NCI-H2029 treated with DMSO at 0.1 percent for 48 hours (cell line): ENCODE data around the gene B9D2.
"Not testable (repeated sequence)": the region's sequence is repeated elsewhere in the genome, so short reads cannot be mapped to it uniquely, and the experiment has no call there.

Experiments used
- DNase-seq: peaks from one replicate; lab custom pipeline; 2025; lab: John Stamatoyannopoulos, UW

B9D2 gene

DNA sequence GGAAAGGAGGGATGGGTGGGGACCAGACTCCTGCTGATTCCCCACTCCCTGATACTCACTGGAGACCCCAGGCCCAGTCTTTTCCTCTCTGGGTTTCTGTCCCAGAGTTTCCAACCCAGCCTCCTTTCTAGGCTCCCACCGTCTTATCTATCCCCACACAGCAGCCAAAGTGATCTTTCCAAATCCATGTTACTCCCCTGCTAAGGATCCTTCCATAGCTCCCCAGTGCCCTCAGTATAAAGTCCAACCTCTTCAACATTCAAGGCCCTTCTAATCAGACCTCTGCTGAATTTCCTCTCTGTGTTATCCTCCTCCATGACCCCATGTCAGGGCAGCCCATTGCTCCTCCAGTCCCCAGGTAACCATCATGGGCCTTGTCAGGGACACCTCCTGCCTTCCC is 8.9 kb downstream of the B9D2 start:
- no peak for DNase-seq

DNA sequence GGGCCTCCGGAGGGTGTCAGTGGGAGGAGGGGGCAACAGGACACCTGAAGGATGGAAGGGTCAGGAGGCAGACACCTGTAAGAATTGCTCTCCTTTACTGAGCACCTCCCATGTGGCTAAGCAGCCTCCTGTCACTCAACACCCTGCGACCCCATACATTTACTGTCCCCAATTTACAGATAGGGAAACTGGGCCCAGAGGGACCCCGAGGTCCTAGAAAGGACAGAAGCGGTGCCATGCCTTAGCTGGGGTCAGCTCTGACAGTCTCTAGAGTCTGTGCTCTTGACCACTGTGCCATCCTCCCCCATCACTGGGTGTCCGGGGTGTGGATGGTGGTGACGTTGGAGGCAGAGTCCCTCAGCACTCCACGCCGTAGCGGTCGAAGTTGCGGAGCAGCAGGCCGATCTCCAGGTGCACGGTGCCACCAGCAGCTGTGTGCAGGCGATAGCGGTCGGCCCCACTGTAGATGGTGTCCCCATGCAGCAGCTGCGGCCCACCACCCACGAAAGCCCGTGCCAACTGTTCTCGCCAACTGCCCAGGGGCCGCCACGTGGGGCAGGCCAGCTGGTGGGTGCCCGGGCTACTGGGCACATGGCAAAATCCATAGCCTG is 9.5 kb downstream of the B9D2 start:
- no peak for DNase-seq

DNA sequence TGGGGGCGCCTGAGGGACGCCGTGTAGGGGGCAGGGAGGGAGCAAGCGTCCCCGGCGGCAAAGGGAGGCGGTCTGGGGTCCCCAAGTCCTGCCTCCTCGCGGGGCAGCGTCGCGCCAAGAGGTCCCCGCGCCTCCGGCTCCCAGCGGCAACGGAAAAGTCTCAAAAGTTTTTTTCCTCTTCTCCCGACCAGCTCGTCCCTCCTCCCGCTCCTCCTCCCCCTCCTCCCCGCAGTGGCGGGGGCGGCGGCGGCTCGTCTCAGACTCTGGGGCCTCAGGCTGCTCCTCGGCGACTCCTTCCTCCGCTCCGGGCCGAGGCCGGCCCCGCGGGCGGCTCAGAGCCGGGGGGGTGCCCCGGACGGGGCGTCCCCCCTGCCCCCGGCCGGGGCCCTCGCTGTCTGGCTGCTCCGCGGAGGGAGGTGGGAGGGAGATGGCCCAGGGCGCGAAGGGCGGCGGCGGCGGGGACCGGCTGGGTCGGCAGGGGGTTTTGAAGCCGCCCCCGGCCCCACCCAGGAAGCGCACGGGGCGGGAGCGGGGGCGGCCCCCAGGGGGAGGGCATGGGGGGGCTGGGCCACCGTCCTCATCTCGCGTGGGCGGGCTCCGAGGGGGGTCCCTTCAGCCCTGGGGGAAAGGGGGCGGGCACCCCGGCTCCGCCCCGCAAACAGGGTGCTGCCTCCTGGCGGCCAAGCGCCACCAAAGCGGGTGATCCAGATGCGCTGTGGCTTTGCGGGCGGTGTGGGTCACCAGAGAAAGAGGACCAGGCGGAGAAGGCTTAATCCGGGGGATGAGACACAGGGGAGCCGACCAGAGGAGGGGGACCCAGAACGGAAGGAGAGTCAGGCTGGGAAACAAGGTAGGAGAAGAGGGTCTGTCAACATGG is 10.2 kb downstream of the B9D2 start, which contains the start of gene TGFB1:
Gene TGFB1, minus strand, starts transcription at position 457 of the 877 bp plus-strand sequence. CDS start 878 bp downstream, outside the sequence.
- DNase-seq: no peak

DNA sequence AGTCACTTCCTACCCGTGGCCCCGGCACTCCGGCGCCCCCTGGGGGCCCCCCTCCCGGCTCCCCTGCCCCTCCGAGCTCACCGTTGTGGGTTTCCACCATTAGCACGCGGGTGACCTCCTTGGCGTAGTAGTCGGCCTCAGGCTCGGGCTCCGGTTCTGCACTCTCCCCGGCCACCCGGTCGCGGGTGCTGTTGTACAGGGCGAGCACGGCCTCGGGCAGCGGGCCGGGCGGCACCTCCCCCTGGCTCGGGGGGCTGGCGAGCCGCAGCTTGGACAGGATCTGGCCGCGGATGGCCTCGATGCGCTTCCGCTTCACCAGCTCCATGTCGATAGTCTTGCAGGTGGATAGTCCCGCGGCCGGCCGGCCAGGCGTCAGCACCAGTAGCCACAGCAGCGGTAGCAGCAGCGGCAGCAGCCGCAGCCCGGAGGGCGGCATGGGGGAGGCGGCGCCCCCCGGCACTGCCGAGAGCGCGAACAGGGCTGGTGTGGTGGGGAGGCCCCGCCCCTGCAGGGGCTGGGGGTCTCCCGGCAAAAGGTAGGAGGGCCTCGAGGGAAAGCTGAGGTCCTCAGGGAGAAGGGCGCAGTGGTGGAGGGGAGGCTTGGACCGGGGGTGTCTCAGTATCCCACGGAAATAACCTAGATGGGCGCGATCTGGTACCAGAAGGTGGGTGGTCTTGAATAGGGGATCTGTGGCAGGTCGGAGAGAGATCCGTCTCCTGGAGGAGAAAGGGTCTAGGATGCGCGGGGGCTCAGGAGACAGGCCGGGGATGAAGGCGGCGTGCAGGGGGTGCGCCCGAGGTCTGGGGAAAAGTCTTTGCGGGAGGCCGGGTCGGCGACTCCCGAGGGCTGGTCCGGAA is 11.1 kb downstream of the B9D2 start:
- DNase-seq: no peak

DNA sequence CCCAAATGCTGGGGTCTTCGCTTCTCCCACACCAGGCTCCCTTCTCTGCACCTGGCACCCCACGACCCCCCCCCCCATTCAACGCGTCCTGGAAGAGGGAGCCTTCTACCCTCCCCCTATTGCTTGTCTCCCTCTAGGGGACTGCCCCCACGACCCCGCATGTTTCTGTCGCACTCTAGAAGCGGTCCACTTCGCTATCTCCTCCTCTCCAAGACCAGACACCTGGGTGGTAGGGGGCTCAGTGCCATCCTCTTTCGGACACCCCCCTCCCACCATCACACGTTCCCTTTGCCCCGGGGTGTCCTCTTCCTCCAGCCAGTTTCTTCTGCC is 11.7 kb downstream of the B9D2 start:
- DNase-seq: no peak

DNA sequence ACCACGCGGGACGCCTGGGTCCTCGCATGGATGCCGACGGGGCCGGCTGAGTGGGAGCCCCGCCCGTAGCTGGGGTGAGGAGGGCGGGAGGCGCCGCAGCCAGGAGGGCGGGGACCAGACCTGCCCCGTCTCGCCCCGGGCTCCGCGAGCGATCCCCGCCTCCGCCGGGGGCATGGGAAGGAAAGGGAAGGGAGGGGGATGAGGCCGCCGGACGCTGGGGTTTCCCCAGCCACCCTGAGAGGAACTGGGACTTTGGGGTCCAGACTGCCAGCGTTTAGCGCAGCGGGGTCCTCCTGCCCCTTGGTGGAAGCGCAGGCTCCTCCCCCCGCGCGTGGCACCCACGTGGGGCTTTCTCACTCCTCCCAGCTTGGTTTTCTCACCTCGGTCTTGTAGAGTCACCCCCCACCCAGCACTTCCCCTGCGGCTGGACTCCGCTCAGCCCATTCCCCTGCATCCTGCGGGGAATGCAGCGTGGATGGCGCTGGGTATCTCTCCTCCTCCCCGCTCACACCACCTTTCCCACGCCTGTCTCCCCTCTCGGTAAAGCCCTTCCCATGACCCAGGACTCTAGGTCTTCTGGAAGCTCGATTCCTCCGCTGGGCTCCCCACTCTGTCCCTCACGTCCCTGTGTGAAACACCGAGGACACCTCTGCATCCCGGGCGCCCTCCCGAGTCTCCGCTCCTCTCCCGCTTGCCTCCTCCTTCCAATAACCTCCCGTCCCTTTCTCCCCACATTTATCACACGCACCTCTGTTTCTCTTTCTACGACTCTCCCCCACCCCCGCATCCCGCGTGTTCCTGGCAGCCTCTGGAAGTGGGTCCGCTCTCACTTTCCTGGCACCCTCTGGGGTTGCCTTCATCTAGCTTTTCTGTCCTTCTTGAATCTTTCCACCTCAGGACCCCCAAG is 12.4 kb downstream of the B9D2 start:
- no peak for DNase-seq

DNA sequence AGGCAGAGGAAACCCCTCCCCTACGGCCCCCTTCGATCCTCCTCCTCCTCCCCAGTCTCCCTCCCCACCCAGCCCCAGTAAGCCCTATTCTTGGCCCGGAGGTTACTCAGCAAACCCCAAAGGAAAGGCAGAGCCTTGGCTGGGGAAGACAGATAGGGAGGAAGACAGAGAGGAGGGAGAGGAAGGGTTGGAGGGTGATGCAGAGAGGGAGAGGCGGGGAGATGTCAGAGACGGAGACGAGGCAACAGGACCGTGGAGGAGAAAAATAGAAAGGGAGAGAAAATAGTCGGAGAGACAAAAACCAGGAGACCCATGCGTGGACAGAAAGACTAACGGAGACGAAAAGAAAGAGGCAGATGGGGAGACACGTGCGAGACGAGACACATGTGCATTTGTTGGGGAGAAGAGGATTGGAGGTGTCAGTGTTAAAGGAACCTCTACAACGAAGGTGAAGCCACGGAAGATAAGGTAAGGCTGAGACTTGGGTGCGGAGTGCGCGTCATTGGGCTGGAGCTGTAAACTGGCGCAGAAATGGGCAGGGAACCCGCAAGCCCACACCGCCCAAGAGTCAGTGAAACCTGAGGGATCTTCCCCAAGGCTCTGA is 13.1 kb downstream of the B9D2 start:
- no peak for DNase-seq

DNA sequence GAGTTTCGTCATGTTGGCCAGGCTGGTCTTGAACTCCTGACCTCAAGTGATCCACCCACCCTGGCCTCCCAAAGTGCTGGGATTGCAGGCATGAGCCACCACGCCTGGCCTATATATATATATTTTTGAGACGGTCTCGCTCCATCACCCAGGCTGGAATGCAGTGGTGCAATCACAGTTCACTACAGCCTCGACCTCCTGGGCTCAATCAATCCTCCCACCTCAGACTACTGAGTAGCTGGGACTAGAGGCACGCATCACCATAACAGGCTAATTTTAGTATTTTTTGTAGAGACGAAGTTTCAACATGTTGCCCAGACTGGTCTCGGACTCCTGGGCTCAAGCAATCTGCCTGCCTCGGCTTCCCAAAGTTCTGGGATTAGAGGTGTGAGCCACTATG is 17.0 kb downstream of the B9D2 start:
- DNase-seq: not testable (repeated sequence)

DNA sequence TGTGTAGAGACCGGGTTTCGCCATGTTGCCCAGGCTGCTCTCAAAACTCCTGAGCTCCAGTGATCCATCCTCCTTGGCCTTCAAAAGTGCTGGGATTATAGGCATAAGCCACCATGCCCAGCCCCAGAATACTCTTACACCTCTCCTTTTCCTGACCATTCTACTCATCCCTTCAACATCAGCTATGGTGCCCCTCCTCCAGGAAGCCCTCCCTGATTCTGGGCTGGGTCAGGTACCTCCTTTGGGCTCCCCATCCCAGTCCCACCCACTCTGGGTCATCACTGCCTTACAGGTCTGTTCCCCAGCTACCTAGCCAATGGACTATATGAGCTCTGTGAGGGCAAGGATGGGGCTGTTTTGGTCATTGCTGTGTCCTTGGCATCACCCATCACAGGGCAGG is 19.8 kb downstream of the B9D2 start:
- DNase-seq: no peak

DNA sequence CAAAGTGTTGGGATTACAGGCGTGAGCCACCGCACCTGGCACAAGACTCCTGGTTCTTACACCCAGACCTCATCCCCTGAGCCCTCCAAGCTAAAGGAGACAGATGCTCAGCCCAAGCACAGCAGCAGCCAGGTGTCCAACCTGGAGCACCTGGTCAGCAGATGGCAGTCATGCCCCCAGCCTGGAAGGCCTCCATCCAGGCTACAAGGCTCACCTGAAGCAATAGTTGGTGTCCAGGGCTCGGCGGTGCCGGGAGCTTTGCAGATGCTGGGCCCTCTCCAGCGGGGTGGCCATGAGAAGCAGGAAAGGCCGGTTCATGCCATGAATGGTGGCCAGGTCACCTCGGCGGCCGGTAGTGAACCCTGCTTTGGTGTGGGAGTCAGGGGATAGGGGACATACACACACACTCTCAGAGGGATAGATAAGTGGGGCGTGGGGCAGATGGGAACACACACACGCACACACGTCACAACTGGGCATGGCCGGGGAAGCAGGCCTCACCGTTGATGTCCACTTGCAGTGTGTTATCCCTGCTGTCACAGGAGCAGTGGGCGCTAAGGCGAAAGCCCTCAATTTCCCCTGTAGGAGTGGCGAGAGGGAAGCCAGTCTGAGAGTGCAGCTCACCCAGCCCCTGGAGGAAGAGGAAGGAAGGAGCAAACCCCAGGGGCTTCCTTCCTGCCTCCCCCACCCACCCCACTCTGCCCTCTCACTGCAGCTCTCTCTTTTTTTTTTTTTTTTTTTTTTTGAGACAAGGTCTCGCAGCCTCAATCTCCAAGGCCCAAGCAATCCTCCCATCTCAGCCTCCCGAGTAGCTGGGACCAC is 22.1 kb downstream of the B9D2 start:
- no peak for DNase-seq

DNA sequence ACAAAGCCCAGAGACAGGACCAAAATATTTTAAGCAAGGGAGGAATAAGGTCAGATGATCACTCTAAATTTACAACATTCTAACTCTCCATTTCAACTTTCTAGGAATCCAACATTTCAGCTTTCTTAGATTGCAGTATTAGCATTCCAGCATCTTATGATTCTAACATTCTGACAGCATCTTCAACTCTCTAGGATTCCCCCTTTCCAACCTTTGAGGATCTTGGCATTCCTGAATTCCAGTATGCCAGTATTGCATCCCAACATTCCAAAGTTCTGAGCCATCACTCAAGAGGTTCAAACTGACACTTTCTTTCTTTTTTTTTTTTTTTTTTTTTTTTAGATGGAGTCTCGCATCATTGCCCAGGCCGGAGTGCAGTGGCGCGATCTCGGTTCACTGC is 24.0 kb downstream of the B9D2 start:
- no peak for DNase-seq

DNA sequence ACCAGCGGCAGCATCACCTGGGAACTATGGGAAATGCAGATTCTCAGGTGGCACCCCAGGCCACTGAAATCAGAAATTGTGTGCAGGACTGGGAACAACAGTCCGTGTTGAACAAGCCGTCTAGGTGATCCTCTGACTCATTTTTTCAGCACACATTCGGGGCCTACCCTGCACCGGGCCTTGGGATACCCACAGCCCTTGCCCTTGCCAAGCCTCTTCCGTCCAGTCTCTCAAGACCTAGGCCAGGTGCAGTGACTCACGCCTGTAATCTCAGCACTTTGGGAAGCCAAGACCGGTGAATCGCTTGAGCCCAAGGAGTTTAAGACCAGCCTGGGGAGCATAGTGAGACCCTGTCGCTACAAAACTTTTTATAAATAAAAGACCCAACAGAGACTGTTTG is 28.5 kb downstream of the B9D2 start:
- DNase-seq: no peak

DNA sequence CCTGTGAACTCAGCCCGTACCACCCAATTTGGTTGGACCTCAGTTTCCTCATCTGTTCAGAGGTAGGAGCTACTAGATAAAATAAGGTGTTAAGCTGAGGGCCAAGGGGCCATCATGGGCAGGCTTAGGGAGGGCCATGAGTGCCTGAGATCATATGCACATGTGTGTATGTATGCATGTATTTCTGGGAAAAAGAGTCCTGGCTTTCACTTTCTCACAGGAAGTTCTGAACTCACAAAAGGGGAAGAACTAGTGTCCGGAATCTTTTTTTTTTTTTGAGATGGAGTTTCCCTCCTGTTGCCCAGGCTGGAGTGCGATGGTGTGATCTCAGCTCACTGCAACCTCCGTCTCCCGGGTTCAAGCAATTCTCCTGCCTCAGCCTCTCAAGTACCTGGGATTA is 29.2 kb downstream of the B9D2 start:
- DNase-seq: no peak

DNA sequence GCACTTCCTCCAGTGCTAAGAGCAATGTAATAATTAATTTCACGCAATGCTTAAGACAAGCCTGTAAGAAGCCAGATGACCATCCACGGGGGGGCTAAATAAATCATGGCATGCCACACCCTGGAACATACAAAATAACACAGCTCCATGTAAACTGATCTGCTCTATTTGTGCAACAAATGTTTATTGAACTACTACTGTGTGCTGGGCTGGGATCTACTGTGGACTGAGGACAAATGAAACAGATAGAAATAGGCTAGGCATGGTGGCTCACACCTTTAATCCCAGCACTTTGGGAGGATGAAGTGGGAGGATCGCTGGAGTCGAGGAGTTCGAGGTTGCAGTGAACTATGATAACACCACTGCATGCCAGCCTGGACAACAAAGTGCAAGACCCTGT is 31.5 kb downstream of the B9D2 start:
- no peak for DNase-seq

DNA sequence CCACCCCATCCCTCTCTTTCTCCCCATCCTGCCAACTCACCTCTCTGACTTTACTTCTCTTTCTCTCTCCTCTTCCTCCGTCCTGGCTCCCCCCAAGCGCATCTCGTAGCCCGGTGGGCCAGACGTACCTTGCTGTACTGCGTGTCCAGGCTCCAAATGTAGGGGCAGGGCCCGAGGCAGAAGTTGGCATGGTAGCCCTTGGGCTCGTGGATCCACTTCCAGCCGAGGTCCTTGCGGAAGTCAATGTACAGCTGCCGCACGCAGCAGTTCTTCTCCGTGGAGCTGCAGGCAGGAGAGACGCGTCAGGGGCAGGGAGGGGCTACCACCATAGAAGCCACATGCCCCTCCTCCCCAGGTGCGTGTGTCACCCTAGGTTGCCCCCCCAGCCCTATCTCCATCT is 31.9 kb downstream of the B9D2 start:
- DNase-seq: no peak

DNA sequence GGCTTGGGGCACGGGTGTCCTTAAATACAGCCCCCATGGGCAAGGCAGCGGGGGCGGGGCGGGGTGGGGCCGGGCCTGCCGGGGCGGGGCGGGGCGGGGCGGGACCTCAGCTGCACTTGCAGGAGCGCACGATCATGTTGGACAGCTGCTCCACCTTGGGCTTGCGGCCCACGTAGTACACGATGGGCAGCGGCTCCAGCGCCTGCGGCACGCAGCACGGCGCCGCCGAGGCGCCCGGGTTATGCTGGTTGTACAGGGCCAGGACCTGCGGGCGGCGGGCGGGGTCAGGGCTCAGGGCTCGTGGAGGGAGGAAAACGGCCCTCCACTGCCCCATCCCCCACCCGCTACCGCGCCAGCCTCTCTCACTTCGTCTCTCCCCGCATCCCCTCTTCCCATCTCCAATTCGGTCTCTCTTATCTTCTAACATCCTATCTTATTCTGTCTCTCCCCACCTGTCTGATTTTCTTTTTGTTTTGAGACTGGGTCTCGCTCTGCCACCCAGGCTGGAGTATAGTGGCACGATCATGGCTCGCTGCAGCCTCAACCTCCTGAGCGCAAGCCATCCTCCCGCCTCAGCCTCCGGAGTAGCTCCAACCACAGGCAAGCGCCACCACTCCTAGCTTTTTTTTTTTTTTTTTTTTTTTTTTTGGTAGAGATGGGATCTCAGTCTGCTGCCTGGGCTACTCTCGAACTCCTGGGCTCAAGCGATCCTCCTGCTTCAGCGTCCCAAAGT is 32.8 kb downstream of the B9D2 start:
- no peak for DNase-seq

DNA sequence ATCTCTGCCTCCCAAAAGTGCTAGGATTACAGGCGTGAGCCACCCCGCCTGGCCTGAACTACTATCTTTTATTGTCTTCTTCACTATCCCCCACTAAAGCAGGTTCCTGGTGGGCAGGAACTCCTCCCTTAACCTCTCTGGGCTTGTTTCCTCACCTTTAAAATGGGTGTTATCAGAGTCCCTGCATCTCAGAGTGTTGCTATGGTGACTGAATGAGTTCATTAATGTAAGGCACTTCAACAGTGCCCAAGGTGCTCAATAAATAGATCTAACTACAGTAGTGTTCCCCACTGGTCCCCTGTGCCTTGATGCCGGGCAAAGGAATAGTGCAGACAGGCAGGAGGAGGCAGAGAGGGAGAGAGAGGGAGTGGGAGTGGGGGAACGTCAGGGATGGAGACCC is 33.5 kb downstream of the B9D2 start:
- DNase-seq: no peak

DNA sequence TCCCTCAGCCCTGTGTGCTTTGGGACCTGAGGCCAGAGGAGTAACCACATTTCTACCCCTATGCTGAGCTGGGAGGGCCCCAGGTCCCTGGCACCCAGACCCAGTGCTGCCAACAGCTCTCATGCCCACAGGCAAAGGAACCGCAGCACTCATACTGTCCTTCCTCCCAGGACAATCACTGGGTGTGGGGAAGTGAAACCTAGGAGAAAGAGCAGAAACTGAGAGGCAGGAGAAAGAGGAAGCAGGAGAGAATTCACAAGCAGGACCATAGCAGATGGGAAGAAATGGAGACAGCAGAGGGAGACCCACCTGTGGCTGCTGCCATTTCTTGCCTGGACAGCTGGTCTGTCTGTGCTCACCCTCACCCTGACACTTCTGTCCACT is 35.1 kb downstream of the B9D2 start:
- DNase-seq: no peak

DNA sequence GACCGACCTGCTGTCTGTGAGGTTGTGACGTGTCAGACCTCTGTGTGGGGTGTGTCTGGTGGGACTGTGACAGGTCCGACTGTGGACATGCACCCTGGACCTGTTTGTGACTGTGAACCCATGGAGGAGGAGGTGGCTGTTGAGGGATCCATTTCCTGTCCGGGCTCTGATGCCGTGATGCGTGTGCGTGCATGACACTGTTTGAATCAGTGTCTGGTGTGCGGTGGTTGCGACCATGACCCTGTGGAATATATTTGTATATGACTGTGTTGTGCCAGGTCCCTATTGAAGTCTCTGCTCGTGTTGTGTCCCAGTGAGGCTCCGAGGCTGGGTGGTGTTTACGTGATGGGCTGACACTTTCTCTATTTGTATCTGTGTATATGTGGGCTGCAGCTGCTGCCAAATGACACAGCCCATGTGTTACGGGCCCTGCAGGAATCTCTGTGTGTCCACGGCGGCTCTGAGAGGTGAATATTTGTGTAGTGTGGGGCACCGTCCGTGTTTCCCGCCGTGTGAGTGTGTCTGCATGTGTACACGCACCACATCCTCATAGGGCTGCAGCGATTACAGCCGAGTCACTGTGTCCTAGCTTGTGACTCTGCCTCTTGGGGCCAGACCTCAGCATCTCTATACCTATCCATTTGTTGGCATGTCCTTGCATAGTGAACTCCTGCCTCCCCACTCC is 35.6 kb downstream of the B9D2 start:
- DNase-seq: no peak
